Activated CD8-positive, alpha-beta memory T cell treated with anti-CD3 and anti-CD28 coated beads for 48 hours (primary cell): Measurements from ENCODE around the gene GPS1.

Experiments
- DNase-seq, 3 experiments: peaks; one replicate each; pipeline ENCODE4 v3.0.0-alpha.2; 2020; ENCODE audit warnings: low read depth in 2 of 3, low spot score in 2 of 3

GPS1 gene

DNA sequence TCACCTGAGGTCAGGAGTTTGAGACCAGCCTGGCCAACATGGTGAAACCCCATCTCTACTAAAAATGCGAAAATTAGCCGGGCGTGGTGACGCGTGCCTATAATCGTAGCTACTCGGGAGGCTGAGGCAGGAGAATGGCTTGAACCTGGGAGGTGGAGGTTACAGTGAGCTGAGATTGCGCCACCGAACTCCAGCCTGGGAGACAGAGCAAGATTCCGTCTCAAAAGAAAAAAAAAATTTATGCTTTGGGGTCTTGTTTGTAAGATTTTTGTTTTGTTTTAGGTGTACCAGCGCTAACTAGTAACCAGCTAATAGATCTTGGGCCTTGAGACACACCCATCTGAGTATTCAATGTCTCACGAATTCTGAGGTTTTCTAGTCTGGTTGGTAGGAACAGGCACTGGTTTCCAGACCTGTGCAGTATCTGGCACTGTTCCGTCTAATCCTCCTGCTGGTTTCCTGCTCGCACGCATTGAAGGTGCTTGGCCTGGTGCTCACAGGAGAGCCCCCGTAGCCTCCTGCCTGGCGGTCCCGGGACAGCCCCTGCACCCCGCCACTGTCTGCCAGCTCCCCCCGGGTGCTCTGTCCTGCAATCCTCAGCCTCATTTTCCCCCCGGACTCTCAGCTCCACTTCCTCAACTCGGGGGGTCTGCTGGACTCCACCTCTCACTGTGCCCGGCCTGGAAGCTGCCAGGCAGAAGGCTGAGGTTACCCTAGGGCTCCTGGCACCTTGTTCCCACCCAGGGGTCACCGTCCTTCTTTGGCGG, 24.5 kb downstream of the GPS1 start:
- DNase-seq, result no peak

DNA sequence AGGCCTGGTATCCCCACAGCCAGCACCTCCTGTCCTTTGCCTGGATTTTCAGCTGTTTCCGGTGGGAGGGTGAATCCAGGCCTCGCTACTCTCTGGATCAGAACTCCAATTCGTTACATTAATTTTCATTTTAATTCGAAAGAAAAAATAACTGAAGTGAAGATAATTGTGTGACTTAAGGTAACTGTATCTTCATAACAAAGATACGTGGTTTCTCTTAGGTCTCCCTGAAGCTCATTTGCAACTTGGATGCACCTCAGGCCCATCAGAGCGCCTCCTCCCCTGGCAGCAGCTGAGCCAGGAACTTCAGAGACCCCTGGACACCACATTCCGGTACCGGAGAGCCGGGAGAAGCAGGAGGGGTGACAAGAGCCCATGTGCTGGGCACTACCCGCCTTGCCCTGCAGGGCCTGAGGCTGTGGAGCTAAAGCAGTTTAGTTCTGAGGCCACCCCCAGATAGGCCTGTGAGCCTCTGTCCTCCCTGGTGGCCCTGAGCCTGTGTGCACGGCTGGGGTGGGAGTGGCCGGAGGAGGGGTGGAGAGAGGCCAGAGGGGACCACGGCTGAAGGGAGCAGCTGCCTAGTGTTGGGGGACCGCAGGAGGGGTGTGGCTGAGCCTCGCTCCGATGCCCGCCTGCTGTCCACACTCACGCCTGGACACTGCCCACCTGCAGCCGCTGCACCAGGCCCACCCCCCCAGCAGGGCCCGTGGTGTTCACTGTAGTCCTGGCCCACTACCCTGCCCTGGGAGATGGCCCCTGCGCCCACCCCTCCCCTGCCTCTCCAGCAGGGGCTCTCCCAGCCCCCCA, 25.3 kb downstream of the GPS1 start:
- no peak for DNase-seq

DNA sequence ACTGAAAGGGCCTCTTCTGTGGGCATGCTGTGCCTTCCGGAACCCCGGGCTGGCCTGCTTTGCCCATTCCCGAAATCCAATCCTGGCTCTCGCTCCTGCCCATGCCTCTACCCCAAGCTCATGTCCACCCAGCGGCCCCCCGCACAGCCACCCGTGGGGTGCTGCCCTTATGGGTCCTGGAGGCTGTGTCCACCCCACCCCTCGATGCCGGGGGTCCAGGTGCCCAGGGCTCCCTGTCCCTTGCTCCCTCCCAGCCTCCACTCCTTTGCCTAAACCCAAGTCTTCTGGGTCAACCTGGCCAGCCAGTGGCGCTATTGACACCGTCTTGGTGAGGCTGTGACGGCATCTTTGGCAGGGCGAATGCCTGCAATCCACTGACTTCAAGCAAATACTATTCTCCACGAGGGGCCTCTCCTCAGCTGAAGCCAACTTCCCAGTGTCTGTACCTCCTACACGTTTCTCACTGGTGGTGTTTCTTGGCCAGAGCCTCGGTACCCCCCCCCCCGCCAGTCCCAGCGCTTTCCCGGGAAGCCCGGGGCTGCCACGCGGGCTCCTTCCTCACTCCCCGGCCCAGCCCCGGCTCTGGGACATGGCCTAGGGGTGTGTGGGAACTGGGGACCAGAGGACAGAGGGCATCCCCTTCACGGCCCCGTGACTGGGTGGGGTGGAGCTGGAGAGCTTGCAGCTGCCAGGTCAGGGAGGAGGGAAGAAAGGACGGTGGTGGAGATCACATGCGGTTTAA, 26.1 kb downstream of the GPS1 start:
- DNase-seq, result no peak

GRCh38 chr17:82078433-82078832, 26.7 kb downstream of the GPS1 start:
- no peak for DNase-seq

DNA sequence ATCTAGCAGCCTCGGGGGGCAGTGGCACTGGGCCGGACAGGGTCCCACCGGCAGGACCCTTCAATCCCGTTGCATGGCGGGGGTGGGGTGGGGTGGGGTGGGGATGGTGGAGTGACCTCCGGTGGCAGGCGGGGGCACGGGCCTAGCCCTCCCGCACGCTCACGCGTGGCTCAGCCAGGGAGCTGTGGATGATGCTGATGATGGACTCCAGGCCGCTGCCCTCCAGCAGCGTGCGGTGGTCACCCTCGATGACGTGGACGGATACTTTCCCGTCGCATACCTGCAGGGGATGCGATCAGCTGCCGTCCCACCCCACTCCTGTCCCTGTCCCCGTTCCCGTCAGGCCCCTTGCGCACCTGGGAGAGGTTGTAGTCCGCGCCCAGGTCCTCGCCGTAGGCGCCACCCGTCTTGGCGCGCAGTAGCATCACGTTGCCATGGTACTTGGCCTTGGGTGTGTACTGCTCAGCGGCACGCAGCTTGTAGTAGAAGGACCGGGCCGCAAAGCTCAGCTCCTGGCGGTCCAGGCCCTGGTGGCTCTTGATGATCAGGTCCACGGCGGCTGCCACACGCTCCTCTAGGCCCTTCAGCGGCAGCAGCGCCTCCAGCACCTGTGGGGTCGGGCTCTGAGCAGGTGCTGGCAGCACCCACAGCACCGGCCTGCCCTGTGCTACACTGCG, 27.4 kb downstream of the GPS1 start:
- DNase-seq, result no peak

DNA sequence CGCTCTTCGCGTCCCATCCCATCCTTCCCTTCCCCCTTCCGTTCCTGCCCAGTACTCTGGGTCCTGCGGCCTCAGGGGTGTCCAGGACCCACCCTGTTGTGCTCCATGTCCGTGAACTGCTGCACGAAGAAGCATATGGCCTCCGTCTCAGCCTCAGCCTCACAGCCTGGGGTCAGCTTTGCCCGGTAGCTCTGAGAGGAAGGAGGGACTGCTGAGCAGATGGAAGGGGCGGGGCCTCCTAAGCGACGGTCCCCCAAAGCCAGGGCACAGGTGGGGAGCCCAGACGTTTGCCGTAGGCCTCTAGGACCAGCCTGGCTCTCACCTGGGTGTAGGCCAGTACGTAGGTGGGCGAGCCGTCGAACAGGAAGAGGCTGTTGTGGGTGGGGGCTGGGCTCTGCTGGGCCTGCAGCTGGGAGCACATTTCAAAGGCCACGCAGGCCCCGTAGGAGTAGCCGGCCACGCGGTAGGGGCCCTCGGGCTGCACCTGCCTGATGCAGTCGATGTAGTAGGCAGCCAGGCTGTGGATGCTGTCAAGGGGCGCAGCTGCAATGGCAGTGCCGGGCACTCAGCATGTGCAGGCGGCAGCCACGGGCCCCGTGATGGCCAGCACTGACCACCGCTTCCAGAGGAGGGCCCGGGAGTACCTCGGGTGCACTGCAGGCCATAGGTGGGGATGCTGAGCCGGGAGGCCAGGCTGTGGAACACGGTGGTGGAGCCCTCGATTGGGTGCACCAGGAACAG, 28.5 kb downstream of the GPS1 start:
- DNase-seq, result no peak

DNA sequence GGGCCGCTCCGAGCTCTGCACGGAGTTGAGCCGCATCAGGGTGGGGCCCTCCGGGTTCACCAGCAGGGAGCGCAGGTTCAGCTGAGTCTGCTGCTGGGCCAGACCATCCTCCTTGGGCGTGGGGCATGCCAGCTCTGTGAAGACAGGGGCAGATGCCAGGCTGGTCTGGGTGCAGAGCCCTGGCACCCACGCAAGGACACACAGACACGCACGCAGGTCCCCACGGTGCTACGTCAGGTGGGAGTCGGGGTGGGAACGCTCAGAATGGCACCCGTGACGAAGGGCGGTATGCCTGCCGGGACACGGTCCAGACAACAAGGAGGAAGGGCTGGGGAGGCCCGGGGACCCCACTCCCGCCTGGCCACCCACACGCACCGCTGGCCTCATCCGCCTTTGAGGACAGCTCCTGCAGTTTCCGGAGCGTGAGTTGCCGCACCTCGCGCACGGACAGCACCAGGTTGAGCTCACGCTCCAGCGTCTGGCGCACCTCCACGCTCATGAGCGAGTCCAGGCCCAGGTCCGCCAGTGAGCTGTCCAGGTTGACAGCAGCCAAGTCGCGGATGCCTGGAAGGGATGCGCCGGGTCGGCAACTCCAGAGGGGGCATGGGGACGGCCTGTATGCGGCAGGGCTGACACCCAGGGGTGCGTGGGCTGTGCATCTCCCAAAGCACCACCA, 29.2 kb downstream of the GPS1 start:
- no peak for DNase-seq

DNA sequence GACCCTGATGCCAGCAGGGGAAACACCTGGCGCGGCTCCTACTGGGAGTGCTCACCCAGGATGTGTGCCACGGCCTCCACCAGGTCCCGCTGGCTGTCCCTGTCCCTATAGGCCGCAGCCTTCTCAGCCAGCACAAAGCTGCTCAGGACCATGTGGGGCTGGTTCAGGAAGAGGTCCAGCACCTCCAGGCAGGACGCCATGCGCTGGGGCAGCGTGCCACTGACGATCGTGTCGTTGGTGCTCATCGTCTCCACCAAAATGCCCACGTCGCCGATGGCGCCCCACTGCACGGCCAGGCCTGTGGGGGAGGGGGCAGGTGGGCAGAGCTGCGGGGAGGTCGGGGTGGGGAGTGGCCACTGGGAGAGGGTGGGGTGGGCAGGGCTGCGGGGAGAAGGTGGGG, 29.8 kb downstream of the GPS1 start:
- DNase-seq, result no peak

DNA sequence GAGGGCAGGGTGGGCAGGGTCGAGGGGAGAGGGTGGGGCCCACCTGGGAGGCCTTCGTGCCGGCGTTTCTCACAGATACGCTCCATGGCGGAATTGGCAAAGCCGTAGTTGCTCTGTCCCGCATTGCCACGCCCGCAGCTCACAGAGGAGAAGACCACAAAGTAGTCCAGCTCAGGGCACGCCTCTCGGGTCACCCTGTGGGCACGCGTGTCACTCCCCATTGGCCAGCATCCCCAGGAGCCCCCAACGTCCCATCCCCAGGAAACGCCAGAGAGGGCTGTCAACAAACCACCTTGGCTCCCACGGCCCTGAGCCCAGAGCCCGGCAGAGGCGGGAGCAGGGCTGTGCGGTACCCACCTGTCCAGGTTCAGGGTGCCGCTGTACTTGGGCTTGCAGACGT, 30.3 kb downstream of the GPS1 start:
- no peak for DNase-seq

DNA sequence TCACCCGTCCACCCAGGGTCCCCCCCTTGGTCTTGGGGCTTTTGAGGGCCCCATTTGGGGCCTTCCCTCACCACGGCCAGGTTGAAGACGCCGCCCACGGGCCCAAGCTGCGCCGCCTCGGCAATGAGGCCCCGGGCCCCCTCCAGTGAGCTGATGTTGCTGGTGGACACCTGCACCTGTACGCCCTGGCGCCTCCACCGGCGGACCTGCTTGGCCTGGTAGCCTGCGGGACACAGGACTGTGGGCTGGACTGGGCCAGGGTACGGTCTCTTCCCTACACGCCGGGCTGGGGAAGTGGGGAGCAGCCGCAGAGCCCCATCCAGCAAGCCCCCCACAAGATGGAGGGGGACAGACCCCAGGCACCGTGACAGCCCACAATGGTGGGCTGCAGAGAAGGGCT, 30.8 kb downstream of the GPS1 start:
- DNase-seq, result no peak

- no peak for DNase-seq
These were observed 31.3 kb downstream of the GPS1 start for GRCh38 chr17:82083009-82083408.

GRCh38 chr17:82083533-82084359, 32.0 kb downstream of the GPS1 start:
- DNase-seq, result no peak

GRCh38 chr17:82084373-82085030, 32.8 kb downstream of the GPS1 start:
- DNase-seq, result no peak

DNA sequence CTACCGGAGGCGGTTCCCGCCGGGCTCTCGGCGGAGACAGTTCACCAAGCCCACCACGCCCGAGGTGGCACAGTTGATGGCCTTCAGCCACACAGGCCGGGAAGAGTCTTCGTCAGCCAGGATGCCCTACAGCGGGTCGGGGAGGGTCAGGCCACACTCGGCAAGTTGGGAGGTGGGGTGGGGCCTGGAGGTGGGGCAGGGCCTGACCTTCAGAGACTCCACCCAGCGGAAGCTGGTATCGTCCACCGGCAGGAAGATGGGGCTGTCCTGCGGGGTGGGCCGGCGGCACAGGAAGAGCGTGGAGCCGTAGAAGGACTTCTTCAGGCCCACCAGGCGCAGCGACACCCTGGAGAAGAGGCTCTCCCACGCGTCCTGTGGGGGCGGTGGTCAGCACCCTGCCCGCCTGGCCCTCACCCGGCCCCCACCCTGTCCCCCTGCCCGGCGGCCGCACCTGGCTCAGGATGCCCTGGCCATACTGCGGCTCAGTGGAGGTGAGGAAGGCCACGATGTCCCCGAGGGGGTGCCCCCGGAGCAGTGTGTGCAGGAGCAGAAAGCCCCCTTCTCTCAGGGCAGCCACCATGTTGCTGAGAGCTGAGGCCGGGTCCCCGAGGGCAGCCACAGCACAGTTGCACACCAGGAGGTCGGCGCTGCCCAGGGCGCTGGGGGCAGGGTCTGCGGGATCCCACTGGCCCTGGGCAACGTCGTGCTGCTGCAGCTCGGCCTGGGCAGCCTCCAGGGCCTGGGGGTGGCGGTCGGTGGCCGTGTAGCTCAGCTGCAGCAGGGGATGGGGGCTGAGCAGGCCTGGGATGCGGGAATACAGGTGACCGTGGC, 33.5 kb downstream of the GPS1 start:
- no peak for DNase-seq

GRCh38 chr17:82085931-82086764, 34.5 kb downstream of the GPS1 start:
- no peak for DNase-seq

GRCh38 chr17:82086941-82087906, 35.5 kb downstream of the GPS1 start:
- DNase-seq, result no peak
